IMR-90 (cell line): ENCODE data around the gene CETN1. TPM values are rescaled to one million over a fixed set of nuclear protein-coding genes. Genes with fewer than 3 reads are reported as not detected.

Experiments used
- ATAC-seq: fragments of 200-7000 bp; cut with Tn5 transposase; 2 replicates; pipeline ENCODE4 v1.9.1; 2020; ENCODE audit warnings: low read depth, mild to moderate bottlenecking, moderate library complexity
- BruUV-seq: library from RNA; stranded (reverse); fragments of 400-500 nt; replicated peaks from 2 replicates; lab custom pipeline; 2021; lab: Mats Ljungman, UMichigan
- CTCF ChIA-PET: fragments of 300-600 bp; formaldehyde crosslinking; extraction: SDS; loops from one replicate; lab custom pipeline; 2021; ENCODE audit warnings: antibody characterized with exemption; lab: Yijun Ruan, JAX
- POLR2A ChIA-PET: fragments of 300-600 bp; sonication (Branson Sonifier 250); formaldehyde crosslinking; loops from one replicate; lab custom pipeline; 2022; ENCODE audit warnings: antibody characterized with exemption; ENCODE audit not compliant: unreplicated experiment; lab: Charles Lee
- DNase-seq: peaks from one replicate; pipeline ENCODE4 v3.0.0; 2013
- H2AFZ ChIP-seq: replicated peaks from 2 replicates; pipeline ENCODE3; 2013; ENCODE audit warnings: low read length, mild to moderate bottlenecking; ENCODE audit not compliant: poor library complexity
- H2AK5ac ChIP-seq: 2 replicates; pipeline ENCODE4 v1.6.1; 2013; ENCODE audit warnings: low read depth, low read length, inconsistent platforms
- H2AK9ac ChIP-seq: replicated peaks from 2 replicates; pipeline ENCODE3; 2013; ENCODE audit warnings: mild to moderate bottlenecking, low read depth, low read length, moderate library complexity; ENCODE audit not compliant: poor library complexity
- H2BK120ac ChIP-seq: 2 replicates; pipeline ENCODE4 v1.6.1; 2013; ENCODE audit warnings: low read depth, low read length, inconsistent platforms
- H2BK15ac ChIP-seq: 3 replicates; pipeline ENCODE4 v1.6.1; 2013; ENCODE audit warnings: low read depth, low read length, inconsistent platforms
- H2BK20ac ChIP-seq: 2 replicates; pipeline ENCODE4 v1.6.1; 2013; ENCODE audit warnings: low read depth, mild to moderate bottlenecking, inconsistent platforms, low read length, moderate library complexity
- H2BK5ac ChIP-seq: 2 replicates; pipeline ENCODE4 v1.6.1; 2013; ENCODE audit warnings: mild to moderate bottlenecking, low read depth, low read length, inconsistent platforms; ENCODE audit not compliant: poor library complexity, severe bottlenecking
- H3K14ac ChIP-seq: replicated peaks from 2 replicates; pipeline ENCODE4 v1.6.1; 2013; ENCODE audit warnings: low read depth, low read length, inconsistent platforms
- H3K18ac ChIP-seq: 2 replicates; pipeline ENCODE4 v1.6.1; 2013; ENCODE audit warnings: low read depth, low read length, control low read depth
- H3K23ac ChIP-seq: 2 replicates; pipeline ENCODE4 v1.6.1; 2013; ENCODE audit warnings: low read depth, low read length, inconsistent platforms
- H3K27ac ChIP-seq: 2 replicates; pipeline ENCODE4 v1.5.1; 2013; ENCODE audit warnings: mild to moderate bottlenecking, control low read depth, low read length; ENCODE audit not compliant: insufficient read depth
- H3K27me3 ChIP-seq: 2 replicates; pipeline ENCODE4 v1.6.1; 2013; ENCODE audit warnings: low read length; ENCODE audit not compliant: control insufficient read depth, insufficient read depth
- H3K36me3 ChIP-seq: 2 replicates; pipeline ENCODE4 v1.6.1; 2013; ENCODE audit warnings: low read length, mixed read lengths; ENCODE audit not compliant: control insufficient read depth, insufficient read depth
- H3K4ac ChIP-seq: 2 replicates; pipeline ENCODE4 v1.6.1; 2013; ENCODE audit warnings: low read depth, low read length, inconsistent platforms
- H3K4me1 ChIP-seq: 2 replicates; pipeline ENCODE4 v1.6.1; 2013; ENCODE audit warnings: low read length, mixed read lengths; ENCODE audit not compliant: control insufficient read depth, insufficient read depth
- H3K4me2 ChIP-seq: 2 replicates; pipeline ENCODE4 v1.6.1; 2013; ENCODE audit warnings: low read depth, mild to moderate bottlenecking, control low read depth, low read length, moderate library complexity
- H3K4me3 ChIP-seq: 2 replicates; pipeline ENCODE4 v1.5.1; 2013; ENCODE audit warnings: low read depth, mild to moderate bottlenecking, control low read depth, low read length, moderate library complexity; ENCODE audit not compliant: insufficient read depth
- H3K56ac ChIP-seq: 2 replicates; pipeline ENCODE4 v1.6.1; 2013; ENCODE audit warnings: low read length, inconsistent platforms; ENCODE audit not compliant: insufficient read depth; ENCODE audit errors: extremely low read depth
- H3K79me1 ChIP-seq, 2 experiments: 2 replicates each; pipeline ENCODE4 v1.6.1; 2013; ENCODE audit warnings: low read length in 2 of 2, inconsistent platforms in 1 of 2, low read depth in 1 of 2
- H3K9ac ChIP-seq: 2 replicates; pipeline ENCODE4 v1.6.1; 2013; ENCODE audit warnings: low read depth, low read length, control low read depth
- H3K9me1 ChIP-seq: 2 replicates; pipeline ENCODE4 v1.6.1; 2013; ENCODE audit warnings: low read length, inconsistent platforms; ENCODE audit not compliant: insufficient read depth
- H3K9me3 ChIP-seq: 2 replicates; pipeline ENCODE4 v1.6.1; 2013; ENCODE audit warnings: low read length; ENCODE audit not compliant: control insufficient read depth, insufficient read depth
- H4K20me1 ChIP-seq: 2 replicates; pipeline ENCODE4 v1.6.1; 2013; ENCODE audit warnings: low read length, inconsistent platforms; ENCODE audit not compliant: insufficient read depth
- H4K5ac ChIP-seq: 2 replicates; pipeline ENCODE4 v1.6.1; 2013; ENCODE audit warnings: mild to moderate bottlenecking, low read depth, low read length, control low read depth
- H4K8ac ChIP-seq, 2 experiments: 2 replicates each; pipeline ENCODE4 v1.6.1; 2013; ENCODE audit warnings: low read depth in 2 of 2, low read length in 2 of 2, control low read depth in 1 of 2, inconsistent platforms in 1 of 2
- H4K91ac ChIP-seq: 2 replicates; pipeline ENCODE4 v1.6.1; 2013; ENCODE audit warnings: low read depth, low read length, inconsistent platforms; ENCODE audit not compliant: insufficient read depth
- BHLHE40 ChIP-seq: fragments of 150-350 bp; IDR thresholded peaks from 2 replicates; pipeline ENCODE4 v1.6.1; 2016; ENCODE audit warnings: mild to moderate bottlenecking, low read depth, low read length
- CEBPB ChIP-seq: IDR thresholded peaks from 2 replicates; pipeline ENCODE4 v1.6.1; 2012; ENCODE audit warnings: low read depth, low read length, improper control_type of control experiment
- CHD1 ChIP-seq: IDR thresholded peaks from 2 replicates; pipeline ENCODE4 v1.6.1; 2012; ENCODE audit warnings: low read depth, low read length, improper control_type of control experiment
- CTCF ChIP-seq: conservative IDR thresholded peaks from 2 replicates; pipeline ENCODE4 v1.5.1; 2012; ENCODE audit warnings: mild to moderate bottlenecking, low read depth, low read length, improper control_type of control experiment
- FOS ChIP-seq: fragments of 150-350 bp; IDR thresholded peaks from 2 replicates; pipeline ENCODE4 v1.6.1; 2016; ENCODE audit warnings: low read depth, low read length
- MAFK ChIP-seq: IDR thresholded peaks from 2 replicates; pipeline ENCODE4 v1.6.1; 2012; ENCODE audit warnings: low read depth, low read length, improper control_type of control experiment
- MAZ ChIP-seq: IDR thresholded peaks from 2 replicates; pipeline ENCODE4 v1.6.1; 2012; ENCODE audit warnings: low read depth, mild to moderate bottlenecking, low read length, improper control_type of control experiment, moderate library complexity, borderline replicate concordance
- MXI1 ChIP-seq: IDR thresholded peaks from 2 replicates; pipeline ENCODE4 v1.6.1; 2012; ENCODE audit warnings: low read depth, mild to moderate bottlenecking, low read length, moderate library complexity, borderline replicate concordance
- NFE2L2 ChIP-seq: fragments of 150-350 bp; IDR thresholded peaks from 2 replicates; pipeline ENCODE4 v1.6.1; 2016; ENCODE audit warnings: low read depth, mild to moderate bottlenecking, low read length
- POLR2A ChIP-seq: IDR thresholded peaks from 2 replicates; pipeline ENCODE4 v1.6.1; 2012; ENCODE audit warnings: mild to moderate bottlenecking, low read depth, low read length
- RAD21 ChIP-seq: IDR thresholded peaks from 2 replicates; pipeline ENCODE4 v1.6.1; 2012; ENCODE audit warnings: low read length, improper control_type of control experiment
- RCOR1 ChIP-seq: IDR thresholded peaks from 2 replicates; pipeline ENCODE4 v1.6.1; 2012; ENCODE audit warnings: mild to moderate bottlenecking, low read length, improper control_type of control experiment; ENCODE audit not compliant: insufficient replicate concordance
- RFX5 ChIP-seq: IDR thresholded peaks from 2 replicates; pipeline ENCODE4 v1.8.0; 2012; ENCODE audit warnings: low read depth, mild to moderate bottlenecking, low read length, moderate library complexity
- SMC3 ChIP-seq: fragments of 150-350 bp; IDR thresholded peaks from 2 replicates; pipeline ENCODE4 v1.6.1; 2016; ENCODE audit warnings: low read depth, mild to moderate bottlenecking, antibody characterized with exemption, low read length, moderate library complexity
- USF2 ChIP-seq: fragments of 150-350 bp; IDR thresholded peaks from 2 replicates; pipeline ENCODE4 v1.6.1; 2017; ENCODE audit warnings: mild to moderate bottlenecking, antibody characterized with exemption, low read length, low read depth
- WGBS, 2 experiments: methylation state at CpG; one replicate each; pipeline versions ENCODE4 v1.1.5 to v1.1.7; 2013; ENCODE audit warnings: missing lambda C conversion rate in 2 of 2; ENCODE audit not compliant: insufficient read length in 1 of 2; ENCODE audit errors: extremely low coverage in 2 of 2; 5-methylcytosine and 5-hydroxymethylcytosine counted together
- dilution Hi-C: fragments of 300-500 bp; cut with HindIII; formaldehyde crosslinking; loops from one replicate; pipeline ENCODE4 v1.14.3; 2018; ENCODE audit warnings: low sequenced_read_pairs; ENCODE audit not compliant: unreplicated experiment
- in situ Hi-C: fragments of 300-500 bp; cut with MboI; formaldehyde crosslinking; loops from 3 replicates; pipeline ENCODE4 v1.14.3; 2019; ENCODE audit warnings: low sequenced_read_pairs, inconsistent platforms, mixed read lengths
- intact Hi-C: fragments of 100-400 bp; cut with micrococcal nuclease; formaldehyde crosslinking; loops from 2 replicates; pipeline ENCODE4 v1.10.0; 2022
- polyA plus RNA-seq, 3 experiments: library from polyadenylated mRNA; depleted of rRNA; stranded (reverse); fragments of >200 nt; gene quantifications; 2 replicates each; pipeline ENCODE4 v1.2.3, GENCODE V29; 2012; ENCODE audit warnings: low replicate concordance in 1 of 3
- total RNA-seq: library from RNA; depleted of rRNA; stranded (reverse); fragments of >200 nt; gene quantifications from 2 replicates; pipeline ENCODE4 v1.2.3, GENCODE V29; 2012

Gene CETN1
- total and polyA plus RNA-seq, 2 of the 4 experiments (the other 2 are of a cell fraction) = not detected

GRCh38 chr18:574865-575645 lies 5.1 kb upstream of the CETN1 start:
- intact Hi-C loops = no loop called here
- TF ChIP-seq POLR2A (no peak), RAD21 (no peak), NFE2L2 (no peak), RFX5 (no peak), BHLHE40 (no peak), MXI1 (no peak), MAZ (no peak), CHD1 (no peak), SMC3 (no peak), MAFK (no peak), CTCF (no peak), CEBPB (no peak), FOS (no peak), RCOR1 (no peak), USF2 (no peak)

More at GRCh38 chr18:574865-575645, 5.1 kb upstream of the CETN1 start:
- Histone ChIP-seq H3K4me3 (no peak overlapping the region), H3K9me1 (no peaks in the 10 kb centered on the region), H3K18ac (no peak overlapping the region), H2BK5ac (no peak overlapping the region), H3K4me1 (no peaks in the 10 kb centered on the region), H3K27ac (no peak overlapping the region), H4K91ac (no peak overlapping the region), H3K9ac (no peak overlapping the region), H3K36me3 (no peaks in the 10 kb centered on the region), H3K4ac (no peak overlapping the region), H2AFZ (no peak overlapping the region), H4K8ac (no peak overlapping the region), H4K20me1 (no peaks in the 10 kb centered on the region), H4K5ac (no peak overlapping the region), H3K56ac (no peak overlapping the region), H2BK20ac (no peak overlapping the region), H3K27me3 (peaks cover 42% of the 10 kb centered on the region), H2AK9ac (no peak overlapping the region), H3K4me2 (no peak overlapping the region), H2AK5ac (no peak overlapping the region), H3K9me3 (no peaks in the 10 kb centered on the region; the same call in 1 of the 2 replicates), H3K14ac (no peak overlapping the region), H3K23ac (no peak overlapping the region), H2BK15ac (no peak overlapping the region), H3K79me1 (no peaks in the 10 kb centered on the region), H2BK120ac (no peak overlapping the region)
- ChIA-PET POLR2A (no interaction called here), CTCF (interaction anchor here (0.7 kb wide), 1 partner anchor 346 kb away, joined by 5 read pairs; no protein-coding TSS in a partner anchor)
- no CpG with 5 or more reads among the region's 5 CpGs for WGBS, 2 experiments
- in situ Hi-C loops (no loop called here), dilution Hi-C loops (no loop called here)
- ATAC-seq (no peak), DNase-seq (no peak)
- BruUV-seq = no TSS peak
